Activated CD4-positive, CD25-positive, alpha-beta regulatory T cell treated with anti-CD3 and anti-CD28 coated beads, Interleukin-2, amount 50 U/mL, for 72 hours (primary cell): ENCODE measurements around the gene MAP4K1.
"Not testable (repeated sequence)": the region's sequence is repeated elsewhere in the genome, so short reads cannot be mapped to it uniquely, and the experiment has no call there.

Source experiments
- DNase-seq: peaks from one replicate; pipeline ENCODE4 v3.0.0; 2021

MAP4K1 gene

GRCh38 chr19:38650911-38651584 is 33.3 kb upstream of the MAP4K1 start:
- DNase-seq = no peak

- no peak for DNase-seq
Measured at GRCh38 chr19:38650172-38650775, 32.5 kb upstream of the MAP4K1 start.

GRCh38 chr19:38649305-38650171 is 31.8 kb upstream of the MAP4K1 start:
- no peak for DNase-seq

GRCh38 chr19:38648769-38649304 is 31.1 kb upstream of the MAP4K1 start:
- DNase-seq = no peak

GRCh38 chr19:38647966-38648768 is 30.4 kb upstream of the MAP4K1 start:
- DNase-seq = no peak

- peak; percentile 100 for DNase-seq
Measured at GRCh38 chr19:38647368-38647965, 29.7 kb upstream of the MAP4K1 start, which contains the start of gene ACTN4. TSS of gene ACTN4 (plus strand) at chr19:38647649. CDS start at chr19:38647746, 97 bp downstream.

- no peak for DNase-seq
Measured at GRCh38 chr19:38644719-38645118, 27.0 kb upstream of the MAP4K1 start.

GRCh38 chr19:38642176-38642575 is 24.4 kb upstream of the MAP4K1 start:
- DNase-seq = no peak

GRCh38 chr19:38640368-38640767 is 22.6 kb upstream of the MAP4K1 start:
- no peak for DNase-seq

- DNase-seq = no peak
Measured at GRCh38 chr19:38639679-38640078, 21.9 kb upstream of the MAP4K1 start.

GRCh38 chr19:38638461-38638860 is 20.7 kb upstream of the MAP4K1 start:
- no peak for DNase-seq

- no peak for DNase-seq
Measured at GRCh38 chr19:38635483-38636399, 18.0 kb upstream of the MAP4K1 start.

- peak; percentile 85 for DNase-seq
Measured at GRCh38 chr19:38634757-38635482, 17.2 kb upstream of the MAP4K1 start.

GRCh38 chr19:38632476-38633213 is 14.9 kb upstream of the MAP4K1 start:
- DNase-seq = no peak

GRCh38 chr19:38631811-38632475 is 14.2 kb upstream of the MAP4K1 start:
- not testable (repeated sequence) for DNase-seq

GRCh38 chr19:38631301-38631700 is 13.5 kb upstream of the MAP4K1 start:
- not testable (repeated sequence) for DNase-seq

GRCh38 chr19:38629568-38629967 is 11.8 kb upstream of the MAP4K1 start:
- no peak for DNase-seq

- no peak for DNase-seq
Measured at GRCh38 chr19:38626401-38626800, 8.6 kb upstream of the MAP4K1 start.

GRCh38 chr19:38624822-38625221 is 7.1 kb upstream of the MAP4K1 start:
- no peak for DNase-seq
